AG09319 (cell line): ENCODE results near the gene APCDD1.

Source experiments
- DNase-seq: peaks from one replicate; pipeline ENCODE4 v3.0.0-alpha.2; 2010; ENCODE audit warnings: low read depth; ENCODE audit errors: extremely low read depth
- CTCF ChIP-seq: IDR thresholded peaks from 2 replicates; pipeline ENCODE4 v1.5.1; 2011; ENCODE audit warnings: low read depth, mild to moderate bottlenecking, inconsistent platforms, low read length, moderate library complexity

APCDD1 gene

GRCh38 chr18:10525697-10526560, 71.5 kb downstream of the APCDD1 start, which contains the start of gene NAPG:
Gene NAPG, plus strand, starts transcription at chr18:10526027. Its CDS starts 76 bp downstream, at chr18:10526103.
- peak; percentile 88 for DNase-seq
- TF ChIP-seq CTCF: no peak

- no peak for TF ChIP-seq CTCF
- DNase-seq: no peak
These were observed 72.1 kb downstream of the APCDD1 start for GRCh38 chr18:10526561-10526949.

GRCh38 chr18:10528439-10528838, 74.0 kb downstream of the APCDD1 start:
- TF ChIP-seq CTCF: no peak
- no peak for DNase-seq

- no peak for TF ChIP-seq CTCF
These were observed 75.6 kb downstream of the APCDD1 start for GRCh38 chr18:10530002-10530401.

GRCh38 chr18:10530852-10531251, 76.4 kb downstream of the APCDD1 start:
- no peak for TF ChIP-seq CTCF
- DNase-seq: no peak

More at GRCh38 chr18:10530002-10530401, 75.6 kb downstream of the APCDD1 start:
- DNase-seq: no peak

GRCh38 chr18:10533111-10533510, 78.7 kb downstream of the APCDD1 start:
- TF ChIP-seq CTCF: no peak
- DNase-seq: no peak

GRCh38 chr18:10536280-10536679, 81.8 kb downstream of the APCDD1 start:
- TF ChIP-seq CTCF: no peak
- DNase-seq: no peak
